T1000 (cell line): ENCODE data around the gene PPP4C.
"Not testable (repeated sequence)": the region's sequence is repeated elsewhere in the genome, so short reads cannot be mapped to it uniquely, and the experiment has no call there.

ENCODE experiments used
- DNase-seq: peaks from one replicate; lab custom pipeline; 2025; ENCODE audit warnings: mixed read lengths; lab: John Stamatoyannopoulos, UW

Gene PPP4C

GRCh38 chr16:30075503-30076275 lies at the start of gene PPP4C:
PPP4C (plus strand) TSS chr16:30075994; CDS start chr16:30076378, 384 bp downstream.
- peak; percentile 80 for DNase-seq

GRCh38 chr16:30026449-30026848 lies 49.3 kb upstream of the PPP4C start:
- DNase-seq: no peak

GRCh38 chr16:30027588-30028437 lies 48.0 kb upstream of the PPP4C start:
- no peak for DNase-seq

- DNase-seq: no peak
Observed at GRCh38 chr16:30028438-30029076, 47.2 kb upstream of the PPP4C start.

- DNase-seq: no peak
Observed at GRCh38 chr16:30030011-30030685, 45.6 kb upstream of the PPP4C start.

- DNase-seq: no peak
Observed at GRCh38 chr16:30030841-30031413, 44.9 kb upstream of the PPP4C start, which contains the start of gene TLCD3B. TLCD3B (minus strand) TSS chr16:30031271; CDS start chr16:30030527, 744 bp downstream.

GRCh38 chr16:30031477-30031918 lies 44.3 kb upstream of the PPP4C start:
- DNase-seq: no peak

GRCh38 chr16:30032083-30032819 lies 43.5 kb upstream of the PPP4C start:
- DNase-seq: peak; percentile 46

GRCh38 chr16:30033270-30033669 lies 42.5 kb upstream of the PPP4C start:
- no peak for DNase-seq

- no peak for DNase-seq
Observed at GRCh38 chr16:30040221-30040620, 35.6 kb upstream of the PPP4C start.

GRCh38 chr16:30040690-30041089 lies 35.1 kb upstream of the PPP4C start:
- not testable (repeated sequence) for DNase-seq

GRCh38 chr16:30041841-30042240 lies 34.0 kb upstream of the PPP4C start:
- DNase-seq: no peak

- DNase-seq: no peak
Observed at GRCh38 chr16:30046178-30046577, 29.6 kb upstream of the PPP4C start.

GRCh38 chr16:30046588-30046987 lies 29.2 kb upstream of the PPP4C start:
- DNase-seq: no peak

- DNase-seq: no peak
Observed at GRCh38 chr16:30049871-30050270, 25.9 kb upstream of the PPP4C start.

GRCh38 chr16:30051518-30051917 lies 24.3 kb upstream of the PPP4C start:
- no peak for DNase-seq

GRCh38 chr16:30052671-30053372 lies 23.0 kb upstream of the PPP4C start:
- DNase-seq: peak; percentile 92

- DNase-seq: peak; percentile 37
Observed at GRCh38 chr16:30053376-30054015, 22.3 kb upstream of the PPP4C start.

- DNase-seq: no peak
Observed at GRCh38 chr16:30054451-30054850, 21.3 kb upstream of the PPP4C start.
